Erythroblast (primary cell): ENCODE results near the gene MAB21L4.

ENCODE experiments used
- GATA1 ChIP-seq: IDR thresholded peaks from 2 replicates; pipeline ENCODE4 v1.6.1; 2011; ENCODE audit warnings: low read depth, mild to moderate bottlenecking, control low read depth, low read length, moderate library complexity
- POLR2A ChIP-seq: IDR thresholded peaks from 2 replicates; pipeline ENCODE4 v1.6.1; 2011; ENCODE audit warnings: mild to moderate bottlenecking, low read length

DNA sequence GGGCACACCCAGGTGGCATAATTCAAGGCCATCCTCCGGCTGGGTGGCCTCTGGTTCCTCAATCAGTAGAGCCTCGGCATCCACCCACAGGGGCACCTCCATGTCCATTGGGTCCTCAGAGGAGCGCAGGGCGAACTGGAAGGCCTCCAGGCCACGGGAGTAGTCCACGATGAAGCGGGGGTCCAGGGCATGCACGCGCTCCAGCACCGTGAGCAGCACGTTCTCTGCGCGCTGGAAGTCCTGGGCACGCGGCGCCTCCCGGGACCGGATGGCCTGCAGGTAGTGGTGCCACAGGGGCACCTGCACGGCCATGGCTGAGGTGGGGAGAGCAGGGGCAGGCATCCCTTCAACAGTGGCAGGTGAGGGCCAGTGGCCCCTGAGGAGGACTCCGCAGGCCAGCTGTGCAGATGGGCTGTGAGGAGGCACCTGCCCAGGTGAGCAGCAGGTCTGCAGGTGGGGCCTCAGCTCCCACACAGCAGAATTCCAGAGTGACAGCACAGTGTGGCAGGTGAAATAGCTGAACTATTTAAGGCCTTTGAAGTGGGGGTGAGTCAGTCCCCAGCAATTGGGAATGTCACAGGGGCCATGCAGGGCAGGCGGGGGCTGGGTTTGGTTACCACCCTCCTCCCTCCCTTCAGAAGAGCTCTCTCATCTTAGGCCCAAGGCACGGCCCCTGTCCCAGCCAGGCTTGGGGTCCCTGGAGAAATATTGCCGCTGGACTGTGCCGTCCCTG, at the start of gene MAB21L4:
- TF ChIP-seq POLR2A (no peak), GATA1 (no peak)
